Lower leg skin (tissue), 3 donors: ENCODE data around the gene CHRNG.

ENCODE experiments used
- POLR2A ChIP-seq, 2 donors: fragments of 450-650 bp; IDR thresholded peaks; one replicate each; pipeline ENCODE4 v1.6.1; 2016 to 2017; ENCODE audit warnings: antibody characterized with exemption in 2 of 2, mild to moderate bottlenecking in 1 of 2, moderate library complexity in 1 of 2
- TF ChIP-seq, protein P1 (sequence below), 3 donors: fragments of 450-650 bp; IDR thresholded peaks; one replicate each; pipeline ENCODE4 v1.5.1; 2016; ENCODE audit warnings: antibody characterized with exemption in 3 of 3, mild to moderate bottlenecking in 3 of 3, moderate library complexity in 2 of 3

DNA sequence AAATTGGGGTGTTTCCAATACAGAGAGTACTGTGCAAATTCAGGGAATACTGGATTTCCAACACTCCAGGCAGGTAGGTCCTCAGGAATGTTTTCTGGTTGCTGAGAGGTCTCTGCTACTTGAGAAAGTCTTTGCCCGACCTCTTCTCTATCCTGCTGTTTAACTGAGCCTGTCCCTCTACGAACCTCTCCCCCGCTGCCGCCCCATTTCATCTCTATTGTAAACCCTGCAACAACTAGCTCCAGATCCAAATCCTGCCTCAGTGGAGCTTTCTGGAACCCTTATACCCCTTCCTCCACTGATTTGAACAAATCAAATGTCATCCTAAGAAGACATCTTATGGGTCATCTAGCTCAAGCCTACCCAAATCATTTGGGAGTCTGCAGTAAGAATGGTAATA is 12.3 kb downstream of the CHRNG start:
- TF ChIP-seq, protein P1, sequence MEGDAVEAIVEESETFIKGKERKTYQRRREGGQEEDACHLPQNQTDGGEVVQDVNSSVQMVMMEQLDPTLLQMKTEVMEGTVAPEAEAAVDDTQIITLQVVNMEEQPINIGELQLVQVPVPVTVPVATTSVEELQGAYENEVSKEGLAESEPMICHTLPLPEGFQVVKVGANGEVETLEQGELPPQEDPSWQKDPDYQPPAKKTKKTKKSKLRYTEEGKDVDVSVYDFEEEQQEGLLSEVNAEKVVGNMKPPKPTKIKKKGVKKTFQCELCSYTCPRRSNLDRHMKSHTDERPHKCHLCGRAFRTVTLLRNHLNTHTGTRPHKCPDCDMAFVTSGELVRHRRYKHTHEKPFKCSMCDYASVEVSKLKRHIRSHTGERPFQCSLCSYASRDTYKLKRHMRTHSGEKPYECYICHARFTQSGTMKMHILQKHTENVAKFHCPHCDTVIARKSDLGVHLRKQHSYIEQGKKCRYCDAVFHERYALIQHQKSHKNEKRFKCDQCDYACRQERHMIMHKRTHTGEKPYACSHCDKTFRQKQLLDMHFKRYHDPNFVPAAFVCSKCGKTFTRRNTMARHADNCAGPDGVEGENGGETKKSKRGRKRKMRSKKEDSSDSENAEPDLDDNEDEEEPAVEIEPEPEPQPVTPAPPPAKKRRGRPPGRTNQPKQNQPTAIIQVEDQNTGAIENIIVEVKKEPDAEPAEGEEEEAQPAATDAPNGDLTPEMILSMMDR (IDR thresholded peaks at IDR 0.05) = no peak
- TF ChIP-seq POLR2A (IDR thresholded peaks at IDR 0.05) = no peak
